Subcutaneous adipose tissue (tissue), 4 donors: Measurements from ENCODE around the gene BMF. TPM values are rescaled to one million over a fixed set of nuclear protein-coding genes. Genes with fewer than 3 reads are reported as not detected.

ENCODE experiments used
- CTCF ChIP-seq: fragments of 450-650 bp; IDR thresholded peaks from one replicate; pipeline ENCODE4 v1.5.1; 2016; ENCODE audit warnings: low read depth, mild to moderate bottlenecking, control low read depth, antibody characterized with exemption, moderate library complexity
- total RNA-seq, 4 donors: library from RNA; depleted of rRNA; stranded (reverse); fragments of >200 nt; gene quantifications; one replicate each; pipeline ENCODE4 v1.1.0, GENCODE V29; 2016

BMF gene
- total RNA-seq, 4 donors from 2014 or later: 4.9 to 12.9 (median 6.6) TPM

- TF ChIP-seq CTCF: no peak
Observed at GRCh38 chr15:40062816-40063562, 45.7 kb downstream of the BMF start.

GRCh38 chr15:40061212-40061901, 47.3 kb downstream of the BMF start:
- TF ChIP-seq CTCF: no peak

- no peak for TF ChIP-seq CTCF
Observed at GRCh38 chr15:40060236-40060961, 48.3 kb downstream of the BMF start.

- TF ChIP-seq CTCF: no peak
Observed at GRCh38 chr15:40059821-40060220, 48.9 kb downstream of the BMF start.

GRCh38 chr15:40058476-40059140, 50.1 kb downstream of the BMF start:
- TF ChIP-seq CTCF: no peak

- TF ChIP-seq CTCF: no peak
Observed at GRCh38 chr15:40055576-40056293, 52.9 kb downstream of the BMF start.
